ENCODE measurements around the gene SCYGR6. TPM values are rescaled to one million over a fixed set of nuclear protein-coding genes. Genes with fewer than 3 reads are reported as not detected.

Gene SCYGR6
- total RNA-seq, 2 experiments from 2014 or later, result not detected

GRCh38 chr2:227717687-227718567, 6.6 kb downstream of the SCYGR6 start, which contains the start of gene SLC19A3:
SLC19A3 (minus strand) TSS chr2:227718028; CDS start chr2:227702318, 15,710 bp downstream.
- Histone ChIP-seq H3K9me3 (ENCODE audit: control insufficient read depth in 1 of 2, insufficient read depth in 1 of 2, low read length in 2 of 2) (no peaks in the 10 kb centered on the region), H3K27ac (ENCODE audit: low read depth in 1 of 2, low read length in 2 of 2) (no peak within 1 kb of the TSS), H3K4me3 (ENCODE audit: low read length) (no peak within 1 kb of the TSS), H3K4me1 (ENCODE audit: insufficient read depth, low read length) (peaks cover 6% of the 10 kb centered on the region), H3K27me3 (ENCODE audit: control insufficient read depth in 1 of 2, insufficient read depth in 2 of 2, low read length in 2 of 2) (peaks cover 13 to 25% of the 10 kb centered on the region in 2 experiments), H3K36me3 (ENCODE audit: insufficient read depth, low read length) (no peaks in the 10 kb centered on the region)
- intact Hi-C loops (cut with DNase I, micrococcal nuclease), result no loop called here
- ChIA-PET POLR2A (interaction anchor here (0.6 kb wide), 1 partner anchor 23 kb away, joined by 3 read pairs; no protein-coding TSS in a partner anchor), CTCF (no interaction called here)
- ATAC-seq (ENCODE audit: poor library complexity) (no peak), DNase-seq (peak in 2 of 14 experiments; percentile 6 to 12)
- no peak within 1 kb of the TSS for H3K27ac Mint-ChIP-seq
- H3K27me3 Mint-ChIP-seq, result peaks cover 46% of the 10 kb centered on the region
- TF ChIP-seq, protein P1, sequence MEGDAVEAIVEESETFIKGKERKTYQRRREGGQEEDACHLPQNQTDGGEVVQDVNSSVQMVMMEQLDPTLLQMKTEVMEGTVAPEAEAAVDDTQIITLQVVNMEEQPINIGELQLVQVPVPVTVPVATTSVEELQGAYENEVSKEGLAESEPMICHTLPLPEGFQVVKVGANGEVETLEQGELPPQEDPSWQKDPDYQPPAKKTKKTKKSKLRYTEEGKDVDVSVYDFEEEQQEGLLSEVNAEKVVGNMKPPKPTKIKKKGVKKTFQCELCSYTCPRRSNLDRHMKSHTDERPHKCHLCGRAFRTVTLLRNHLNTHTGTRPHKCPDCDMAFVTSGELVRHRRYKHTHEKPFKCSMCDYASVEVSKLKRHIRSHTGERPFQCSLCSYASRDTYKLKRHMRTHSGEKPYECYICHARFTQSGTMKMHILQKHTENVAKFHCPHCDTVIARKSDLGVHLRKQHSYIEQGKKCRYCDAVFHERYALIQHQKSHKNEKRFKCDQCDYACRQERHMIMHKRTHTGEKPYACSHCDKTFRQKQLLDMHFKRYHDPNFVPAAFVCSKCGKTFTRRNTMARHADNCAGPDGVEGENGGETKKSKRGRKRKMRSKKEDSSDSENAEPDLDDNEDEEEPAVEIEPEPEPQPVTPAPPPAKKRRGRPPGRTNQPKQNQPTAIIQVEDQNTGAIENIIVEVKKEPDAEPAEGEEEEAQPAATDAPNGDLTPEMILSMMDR (IDR thresholded peaks at IDR 0.05), result no peak
- no peak within 1 kb of the TSS for H3K4me3 Mint-ChIP-seq
- no peaks in the 10 kb centered on the region for H3K4me1 Mint-ChIP-seq (ENCODE audit: low read depth)
- H3K9me3 Mint-ChIP-seq, result no peaks in the 10 kb centered on the region
- H3K36me3 Mint-ChIP-seq (ENCODE audit: low read depth), result no peaks in the 10 kb centered on the region

- Histone ChIP-seq H3K4me3 (ENCODE audit: low read length) (no peak overlapping the region), H3K9me3 (ENCODE audit: control insufficient read depth in 1 of 2, insufficient read depth in 1 of 2, low read length in 2 of 2) (no peaks in the 10 kb centered on the region), H3K27ac (ENCODE audit: low read depth in 1 of 2, low read length in 2 of 2) (no peak overlapping the region), H3K4me1 (ENCODE audit: insufficient read depth, low read length) (peaks cover 6% of the 10 kb centered on the region), H3K36me3 (ENCODE audit: insufficient read depth, low read length) (no peaks in the 10 kb centered on the region), H3K27me3 (ENCODE audit: control insufficient read depth in 1 of 2, insufficient read depth in 2 of 2, low read length in 2 of 2) (peaks cover 13 to 29% of the 10 kb centered on the region in 2 experiments)
- no peak for ATAC-seq (ENCODE audit: poor library complexity)
- ChIA-PET CTCF (no interaction called here), POLR2A (no interaction called here)
- no peaks in the 10 kb centered on the region for H3K9me3 Mint-ChIP-seq
- no peak overlapping the region for H3K27ac Mint-ChIP-seq
- intact Hi-C loops (cut with DNase I, micrococcal nuclease), result no loop called here
- peaks cover 32% of the 10 kb centered on the region for H3K27me3 Mint-ChIP-seq
- DNase-seq, result no peak
- no peak overlapping the region for H3K4me3 Mint-ChIP-seq
- TF ChIP-seq, protein P1 (IDR thresholded peaks at IDR 0.05), result no peak
- H3K4me1 Mint-ChIP-seq (ENCODE audit: low read depth), result no peaks in the 10 kb centered on the region
- no peaks in the 10 kb centered on the region for H3K36me3 Mint-ChIP-seq (ENCODE audit: low read depth)
Measured at GRCh38 chr2:227716501-227716900, 8.1 kb downstream of the SCYGR6 start.

DNA sequence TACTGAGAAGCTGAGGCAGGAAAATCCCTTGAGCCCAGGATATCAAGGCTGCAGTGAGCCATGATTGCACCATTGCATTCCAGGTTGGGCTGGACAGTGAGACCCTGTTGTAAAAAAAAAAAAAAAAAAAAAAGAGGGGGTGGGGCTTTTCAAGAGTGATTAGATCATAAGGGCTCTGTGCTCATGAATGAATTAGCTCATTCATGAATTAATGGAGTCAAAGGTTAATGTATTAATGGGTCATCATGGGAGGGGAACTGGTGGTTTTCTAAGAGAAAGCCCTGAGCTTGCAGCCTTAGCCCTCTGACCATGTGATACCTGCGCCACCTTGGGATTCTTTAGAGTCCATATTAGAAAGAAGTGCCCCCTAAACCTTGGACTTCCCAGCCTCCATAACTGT, 11.3 kb downstream of the SCYGR6 start:
- intact Hi-C loops (cut with DNase I, micrococcal nuclease), result no loop called here
- no peak overlapping the region for H3K27ac Mint-ChIP-seq
- H3K36me3 ChIP-seq (ENCODE audit: insufficient read depth, low read length), result no peaks in the 10 kb centered on the region
- DNase-seq (no peak), ATAC-seq (ENCODE audit: poor library complexity) (no peak)
- TF ChIP-seq, protein P1 (IDR thresholded peaks at IDR 0.05), result no peak
- H3K4me3 Mint-ChIP-seq, result no peak overlapping the region
- H3K4me3 ChIP-seq (ENCODE audit: low read length), result no peak overlapping the region
- H3K9me3 ChIP-seq (ENCODE audit: control insufficient read depth in 1 of 2, insufficient read depth in 1 of 2, low read length in 2 of 2), result no peaks in the 10 kb centered on the region
- peaks cover 12 to 17% of the 10 kb centered on the region in 2 experiments for H3K27me3 ChIP-seq (ENCODE audit: control insufficient read depth in 1 of 2, insufficient read depth in 2 of 2, low read length in 2 of 2)
- CTCF ChIA-PET, result no interaction called here
- POLR2A ChIA-PET, result no interaction called here
- peaks cover 39% of the 10 kb centered on the region for H3K27me3 Mint-ChIP-seq
- no peaks in the 10 kb centered on the region for H3K4me1 Mint-ChIP-seq (ENCODE audit: low read depth)
- H3K36me3 Mint-ChIP-seq (ENCODE audit: low read depth), result no peaks in the 10 kb centered on the region
- H3K27ac ChIP-seq (ENCODE audit: low read depth in 1 of 2, low read length in 2 of 2), result no peak overlapping the region
- peaks cover 6% of the 10 kb centered on the region for H3K4me1 ChIP-seq (ENCODE audit: insufficient read depth, low read length)
- no peaks in the 10 kb centered on the region for H3K9me3 Mint-ChIP-seq
